Measurements from ENCODE around the gene LRRN2.
"Not testable (repeated sequence)": the region's sequence is repeated elsewhere in the genome, so short reads cannot be mapped to it uniquely, and the experiment has no call there.

LRRN2 gene

DNA sequence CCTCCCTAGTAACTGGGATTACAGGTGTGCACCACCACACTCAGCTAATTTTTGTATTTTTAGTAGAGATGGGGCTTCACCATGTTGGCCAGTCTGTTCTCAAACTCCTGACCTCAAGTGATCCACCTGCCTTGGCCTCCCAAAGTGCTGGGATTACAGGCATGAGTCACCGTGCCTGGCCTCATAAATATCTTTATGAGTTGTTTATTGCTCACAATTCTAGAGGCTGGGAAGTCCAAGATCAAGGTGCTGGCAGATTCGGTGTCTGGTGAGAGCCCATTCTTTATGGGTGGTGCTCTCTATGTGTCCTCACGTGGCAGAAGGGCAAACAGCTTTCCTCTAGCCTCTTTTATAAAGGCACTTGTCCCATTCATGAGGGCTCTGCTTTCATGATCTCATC lies 115.5 kb downstream of the LRRN2 start:
- not testable (repeated sequence) for DNase-seq

DNA sequence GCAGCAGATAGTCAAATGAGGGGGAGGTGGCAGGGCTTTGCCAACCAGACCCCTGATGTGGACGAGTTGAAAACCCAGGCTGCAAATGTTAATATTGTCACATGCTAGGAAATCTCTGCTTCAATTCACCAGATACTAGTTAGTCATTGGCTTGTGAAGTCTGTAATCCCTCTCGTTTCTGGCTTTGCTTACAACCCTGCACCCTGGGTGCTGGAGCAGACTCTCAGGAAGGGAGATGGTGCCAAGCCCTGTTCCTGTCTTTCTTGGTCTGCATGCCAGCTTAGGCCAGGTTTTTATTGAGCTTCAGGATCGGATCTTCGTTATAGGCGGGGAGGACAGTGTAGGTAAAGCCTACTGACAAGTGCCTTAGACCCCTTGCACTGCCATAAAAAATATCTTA lies 116.1 kb downstream of the LRRN2 start:
- no peak for DNase-seq

DNA sequence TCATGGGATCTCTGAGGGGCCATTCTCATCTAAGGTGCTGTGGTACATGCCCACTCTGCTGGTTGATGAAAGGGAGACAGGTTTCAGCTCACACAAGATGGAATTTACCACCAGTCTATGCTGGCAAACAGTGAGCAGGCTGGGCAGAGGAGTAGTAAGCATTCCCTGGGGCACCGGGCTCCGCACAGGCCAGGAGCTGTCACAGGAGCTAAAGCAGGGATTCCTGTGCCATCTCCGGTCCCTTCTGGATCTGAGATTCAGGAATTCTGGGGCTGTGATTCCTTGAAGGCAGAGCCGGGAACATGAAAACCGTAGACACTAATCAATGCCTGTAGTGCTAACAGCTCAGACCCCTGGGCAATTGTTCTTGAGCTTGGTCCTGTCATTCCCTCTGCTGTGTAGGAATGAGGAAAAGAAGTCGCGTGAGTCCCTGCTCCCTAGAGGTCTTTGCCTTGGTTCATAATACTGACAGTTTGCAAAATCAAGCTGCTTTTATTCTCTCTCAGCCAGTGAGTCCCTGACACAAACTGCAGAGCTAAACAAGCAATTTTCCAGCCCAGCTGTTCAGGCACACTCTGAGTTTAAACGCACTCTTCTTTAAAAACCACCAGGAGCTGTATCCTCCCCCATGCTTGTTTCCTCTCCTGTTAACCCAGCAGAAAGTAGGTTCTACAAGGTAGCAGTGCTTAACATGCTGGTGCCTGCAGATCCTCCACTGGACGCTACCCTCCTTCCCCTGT lies 116.8 kb downstream of the LRRN2 start:
- DNase-seq = no peak

Measured in activated CD8-positive, alpha-beta memory T cell treated with anti-CD3 and anti-CD28 coated beads for 24 hours (primary cell).